HEK293 (cell line): Measurements from ENCODE around the gene CATSPERE.

Source experiments
- CTCF ChIA-PET: fragments of 350-600 bp; formaldehyde crosslinking; extraction: SDS; loops from one replicate; lab custom pipeline; 2021; ENCODE audit warnings: antibody characterized with exemption; lab: Yijun Ruan, JAX
- POLR2A ChIA-PET: fragments of 300-600 bp; formaldehyde crosslinking; extraction: SDS; loops from one replicate; lab custom pipeline; 2020; ENCODE audit warnings: antibody characterized with exemption, inconsistent platforms; lab: Yijun Ruan, JAX
- H3K27ac ChIP-seq: fragments of 200-500 bp; sonication (Bioruptor generic); 2 replicates; pipeline ENCODE4 v1.5.1; 2014; ENCODE audit warnings: low read depth, low read length, control low read depth, inconsistent platforms; ENCODE audit errors: extremely low read depth
- H3K36me3 ChIP-seq, 2 experiments: fragments of 200-500 bp in 1 of 2; sonication (Bioruptor generic) in 1 of 2; 1 replicate in 1 of 2; 2 replicates in 1 of 2; pipeline ENCODE4 v1.5.1; 2014 to 2017; ENCODE audit warnings: inconsistent platforms in 2 of 2, low read length in 2 of 2; ENCODE audit not compliant: control insufficient read depth in 2 of 2, insufficient read depth in 1 of 2
- H3K4me1 ChIP-seq: fragments of 200-500 bp; sonication (Bioruptor generic); 2 replicates; pipeline ENCODE4 v1.5.1; 2014; ENCODE audit warnings: mild to moderate bottlenecking, low read length, inconsistent platforms; ENCODE audit not compliant: control insufficient read depth, insufficient read depth
- H3K4me3 ChIP-seq: 2 replicates; pipeline ENCODE4 v1.5.1; 2011; ENCODE audit warnings: low read depth, mild to moderate bottlenecking, control low read depth, low read length, moderate library complexity
- H3K9me3 ChIP-seq: fragments of 200-500 bp; sonication (Bioruptor generic); 2 replicates; pipeline ENCODE4 v1.5.1; 2014; ENCODE audit warnings: low read depth, low read length, inconsistent platforms; ENCODE audit not compliant: control insufficient read depth, insufficient read depth
- ATF2 ChIP-seq: fragments of 450-650 bp; formaldehyde crosslinking; IDR thresholded peaks from 2 replicates; pipeline ENCODE4 v1.5.1; 2016; ENCODE audit warnings: missing biosample characterization, missing genetic modification characterization, low read depth
- CTCF ChIP-seq: fragments of 450-650 bp; formaldehyde crosslinking; IDR thresholded peaks from 2 replicates; pipeline ENCODE4 v1.5.1; 2016; ENCODE audit warnings: missing biosample characterization, missing genetic modification characterization
- KLF9 ChIP-seq: fragments of 450-650 bp; formaldehyde crosslinking; IDR thresholded peaks from 2 replicates; pipeline ENCODE4 v1.5.1; 2016; ENCODE audit warnings: missing biosample characterization, missing genetic modification characterization, low read depth
- OVOL3 ChIP-seq: fragments of 450-650 bp; formaldehyde crosslinking; IDR thresholded peaks from 2 replicates; pipeline ENCODE4 v1.5.1; 2016; ENCODE audit warnings: missing biosample characterization, missing genetic modification characterization
- SP3 ChIP-seq: fragments of 450-650 bp; formaldehyde crosslinking; IDR thresholded peaks from 2 replicates; pipeline ENCODE4 v1.5.1; 2016; ENCODE audit warnings: missing biosample characterization, missing genetic modification characterization
- TSHZ1 ChIP-seq: fragments of 450-650 bp; formaldehyde crosslinking; IDR thresholded peaks from 2 replicates; pipeline ENCODE4 v1.5.1; 2016; ENCODE audit warnings: missing biosample characterization, missing genetic modification characterization, borderline replicate concordance
- ZBTB6 ChIP-seq: fragments of 450-650 bp; formaldehyde crosslinking; IDR thresholded peaks from 2 replicates; pipeline ENCODE4 v1.5.1; 2017; ENCODE audit warnings: missing biosample characterization, missing genetic modification characterization
- ZFP37 ChIP-seq: fragments of 450-650 bp; formaldehyde crosslinking; IDR thresholded peaks from 2 replicates; pipeline ENCODE4 v1.5.1; 2016; ENCODE audit warnings: missing biosample characterization, missing genetic modification characterization
- ZFP41 ChIP-seq: fragments of 450-650 bp; formaldehyde crosslinking; IDR thresholded peaks from 2 replicates; pipeline ENCODE4 v1.5.1; 2016; ENCODE audit warnings: missing biosample characterization, missing genetic modification characterization, borderline replicate concordance
- ZFP69B ChIP-seq: fragments of 450-650 bp; formaldehyde crosslinking; IDR thresholded peaks from 2 replicates; pipeline ENCODE4 v1.5.1; 2016; ENCODE audit warnings: missing biosample characterization, missing genetic modification characterization
- ZNF133 ChIP-seq: fragments of 450-650 bp; formaldehyde crosslinking; IDR thresholded peaks from 2 replicates; pipeline ENCODE4 v1.5.1; 2016; ENCODE audit warnings: missing biosample characterization, missing genetic modification characterization
- ZNF184 ChIP-seq: fragments of 450-650 bp; IDR thresholded peaks from 2 replicates; pipeline ENCODE4 v1.5.1; 2018; ENCODE audit warnings: missing biosample characterization, mild to moderate bottlenecking, missing genetic modification characterization
- ZNF324 ChIP-seq: fragments of 450-650 bp; formaldehyde crosslinking; IDR thresholded peaks from 2 replicates; pipeline ENCODE4 v1.5.1; 2016; ENCODE audit warnings: missing biosample characterization, missing genetic modification characterization
- ZNF391 ChIP-seq: fragments of 450-650 bp; formaldehyde crosslinking; IDR thresholded peaks from 2 replicates; pipeline ENCODE4 v1.5.1; 2016; ENCODE audit warnings: low read depth, missing biosample characterization, missing genetic modification characterization, borderline replicate concordance
- ZNF404 ChIP-seq: fragments of 450-650 bp; formaldehyde crosslinking; IDR thresholded peaks from 2 replicates; pipeline ENCODE4 v1.5.1; 2017; ENCODE audit warnings: missing biosample characterization, missing genetic modification characterization
- ZNF449 ChIP-seq: fragments of 450-650 bp; formaldehyde crosslinking; IDR thresholded peaks from 2 replicates; pipeline ENCODE4 v1.5.1; 2017; ENCODE audit warnings: missing biosample characterization, mild to moderate bottlenecking, missing genetic modification characterization, moderate library complexity
- ZNF473 ChIP-seq: fragments of 450-650 bp; formaldehyde crosslinking; IDR thresholded peaks from 2 replicates; pipeline ENCODE4 v1.5.1; 2017; ENCODE audit warnings: missing biosample characterization, missing genetic modification characterization
- ZNF48 ChIP-seq: fragments of 450-650 bp; formaldehyde crosslinking; IDR thresholded peaks from 2 replicates; pipeline ENCODE4 v1.5.1; 2016; ENCODE audit warnings: missing biosample characterization, missing genetic modification characterization
- ZNF548 ChIP-seq: fragments of 450-650 bp; formaldehyde crosslinking; IDR thresholded peaks from 2 replicates; pipeline ENCODE4 v1.5.1; 2016; ENCODE audit warnings: missing biosample characterization, missing genetic modification characterization
- ZNF629 ChIP-seq: fragments of 450-650 bp; formaldehyde crosslinking; IDR thresholded peaks from 2 replicates; pipeline ENCODE4 v1.5.1; 2017; ENCODE audit warnings: missing biosample characterization, missing genetic modification characterization
- ZNF654 ChIP-seq: fragments of 450-650 bp; formaldehyde crosslinking; IDR thresholded peaks from 2 replicates; pipeline ENCODE4 v1.5.1; 2016; ENCODE audit warnings: low read depth, missing biosample characterization, missing genetic modification characterization
- ZNF747 ChIP-seq: fragments of 450-650 bp; formaldehyde crosslinking; IDR thresholded peaks from 2 replicates; pipeline ENCODE4 v1.5.1; 2016; ENCODE audit warnings: missing biosample characterization, missing genetic modification characterization
- ZNF76 ChIP-seq: fragments of 450-650 bp; formaldehyde crosslinking; IDR thresholded peaks from 2 replicates; pipeline ENCODE4; 2016; ENCODE audit warnings: low read depth, missing biosample characterization, missing genetic modification characterization, borderline replicate concordance

Gene CATSPERE

GRCh38 chr1:244614113-244614836 lies 153.2 kb downstream of the CATSPERE start:
- Histone ChIP-seq H3K36me3 (no peaks in the 10 kb centered on the region), H3K4me1 (no peaks in the 10 kb centered on the region), H3K27ac (no peak overlapping the region), H3K4me3 (no peak overlapping the region), H3K9me3 (no peaks in the 10 kb centered on the region)
- CTCF ChIA-PET, result interaction anchor here (2.1 to 3.0 kb wide), 2 partner anchors 10 to 11 kb away, joined by 10 to 12 read pairs; no protein-coding TSS in a partner anchor
- POLR2A ChIA-PET, result no interaction called here
- TF ChIP-seq ZNF404 (tag by site-specific recombination) (no peak), ZNF184 (tag by site-specific recombination) (no peak), ATF2 (tag by site-specific recombination) (no peak), TSHZ1 (tag by site-specific recombination) (no peak), ZNF76 (tag by site-specific recombination) (no peak), ZNF548 (tag by site-specific recombination) (no peak), ZFP41 (tag by site-specific recombination) (no peak), ZNF48 (tag by site-specific recombination) (no peak), ZFP37 (no peak), ZNF747 (tag by site-specific recombination) (no peak), ZNF324 (no peak)

GRCh38 chr1:244614879-244615278 lies 153.8 kb downstream of the CATSPERE start:
- Histone ChIP-seq H3K36me3 (no peaks in the 10 kb centered on the region), H3K9me3 (no peaks in the 10 kb centered on the region), H3K4me1 (no peaks in the 10 kb centered on the region), H3K4me3 (no peak overlapping the region), H3K27ac (no peak overlapping the region)
- CTCF ChIA-PET, result interaction anchor here (2.1 kb wide), 1 partner anchor 11 kb away, joined by 12 read pairs; no protein-coding TSS in a partner anchor
- POLR2A ChIA-PET, result no interaction called here
- TF ChIP-seq ZNF473 (tag by site-specific recombination) (no peak), CTCF (tag by site-specific recombination) (no peak), ZNF629 (tag by site-specific recombination) (no peak), SP3 (tag by site-specific recombination) (no peak), KLF9 (tag by site-specific recombination) (no peak), ZBTB6 (tag by site-specific recombination) (no peak), ZNF133 (tag by site-specific recombination) (no peak), ZFP69B (tag by site-specific recombination) (no peak), ZNF449 (tag by site-specific recombination) (no peak), ZNF654 (no peak), OVOL3 (no peak), ZNF391 (tag by site-specific recombination) (no peak)
